LoVo (cell line): ENCODE data around the gene TRPV2.

Experiments used
- DNase-seq: peaks from one replicate; pipeline ENCODE4 v3.0.0-alpha.2; 2016; ENCODE audit warnings: low spot score

Gene TRPV2

GRCh38 chr17:16477255-16477654 lies 61.9 kb downstream of the TRPV2 start:
- DNase-seq: no peak

DNA sequence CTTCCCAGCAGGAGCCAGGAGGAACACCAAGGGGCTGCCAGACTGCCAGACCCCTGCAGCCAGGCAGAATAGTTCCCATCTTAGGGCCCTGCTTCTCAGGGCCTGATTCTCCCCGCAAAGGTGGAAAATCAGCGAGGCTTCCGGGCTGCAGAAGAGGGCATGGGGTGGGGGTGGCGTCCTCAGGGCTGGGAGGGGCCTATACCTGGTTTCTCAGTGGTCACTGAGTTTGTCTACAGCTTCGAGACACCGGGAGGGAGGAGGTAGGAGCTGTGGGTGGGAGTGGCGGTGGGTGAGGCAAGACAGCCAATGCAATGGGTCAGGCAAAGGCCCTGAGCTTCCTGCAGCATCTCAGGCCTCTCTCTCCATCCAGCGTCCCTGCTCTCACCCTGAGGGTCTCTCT lies 62.3 kb downstream of the TRPV2 start:
- no peak for DNase-seq

DNA sequence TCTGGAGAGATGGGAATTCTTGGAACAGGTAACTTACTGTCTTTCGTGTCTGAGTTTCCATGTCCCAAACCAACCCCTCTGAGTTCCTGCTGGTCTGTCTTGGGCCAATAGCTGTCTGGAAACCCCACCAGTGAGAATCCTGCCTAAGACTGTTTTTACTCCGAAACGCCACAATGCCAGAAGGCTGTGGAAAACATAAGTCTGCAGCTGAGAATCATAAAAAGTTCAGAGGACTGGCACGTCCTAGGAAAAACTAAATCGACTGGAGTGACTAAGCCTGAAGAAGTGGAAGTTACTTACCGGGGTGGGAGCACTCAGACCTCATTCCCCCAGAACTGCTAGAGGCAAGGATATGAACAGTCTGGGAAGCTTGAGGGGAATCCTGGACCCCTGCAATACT lies 63.3 kb downstream of the TRPV2 start:
- DNase-seq: no peak

GRCh38 chr17:16479264-16479663 lies 63.9 kb downstream of the TRPV2 start:
- DNase-seq: no peak

DNA sequence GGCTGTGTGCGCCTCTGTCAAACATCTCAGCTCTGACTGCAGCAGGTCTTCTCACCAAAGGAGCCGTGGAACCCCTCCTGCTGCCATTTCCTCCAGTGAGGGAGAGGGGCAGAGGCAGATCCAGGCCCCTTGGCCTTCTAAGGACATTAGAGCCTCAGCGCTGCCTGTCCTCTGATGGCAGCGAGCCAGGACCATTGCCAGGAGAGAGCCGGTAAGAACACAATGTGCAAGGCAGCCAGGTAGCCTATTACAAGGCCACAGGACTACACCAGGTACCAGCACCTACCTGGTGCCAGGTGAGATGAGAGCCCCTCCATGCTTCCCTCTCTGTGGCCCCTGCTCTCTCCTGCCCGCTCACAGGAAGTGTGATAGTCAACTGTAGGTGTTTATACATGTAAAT lies 65.6 kb downstream of the TRPV2 start:
- DNase-seq: no peak

GRCh38 chr17:16482253-16482652 lies 66.9 kb downstream of the TRPV2 start:
- no peak for DNase-seq

- no peak for DNase-seq
These were observed 67.8 kb downstream of the TRPV2 start for GRCh38 chr17:16483021-16483645.

- DNase-seq: no peak
These were observed 69.2 kb downstream of the TRPV2 start for GRCh38 chr17:16484445-16485175.
